Trophoblast cell (in vitro differentiated cells and primary cell): ENCODE data around the gene CACNG7.

Source experiments
- DNase-seq, 2 donors: peaks; one replicate each; pipeline ENCODE4 v3.0.0-alpha.2; 2016
- H2AFZ ChIP-seq: 2 replicates; pipeline ENCODE4 v1.6.1; 2013; ENCODE audit warnings: low read length, moderate library complexity, mild to moderate bottlenecking; ENCODE audit not compliant: insufficient read depth, poor library complexity
- H2AK5ac ChIP-seq: 2 replicates; pipeline ENCODE4 v1.6.1; 2013; ENCODE audit warnings: mild to moderate bottlenecking, low read length
- H2BK120ac ChIP-seq: 2 replicates; pipeline ENCODE4 v1.6.1; 2013; ENCODE audit warnings: low read length, mild to moderate bottlenecking, moderate library complexity; ENCODE audit not compliant: insufficient read depth, poor library complexity
- H2BK12ac ChIP-seq: 2 replicates; pipeline ENCODE4 v1.6.1; 2013; ENCODE audit warnings: mild to moderate bottlenecking, low read length, moderate library complexity
- H2BK5ac ChIP-seq: 2 replicates; pipeline ENCODE4 v1.6.1; 2013; ENCODE audit warnings: low read length, low read depth, moderate library complexity, mild to moderate bottlenecking; ENCODE audit not compliant: poor library complexity
- H3K14ac ChIP-seq: 2 replicates; pipeline ENCODE4 v1.6.1; 2013; ENCODE audit warnings: mild to moderate bottlenecking, low read length
- H3K18ac ChIP-seq: 2 replicates; pipeline ENCODE4 v1.6.1; 2013; ENCODE audit warnings: mild to moderate bottlenecking, low read length
- H3K23ac ChIP-seq: 2 replicates; pipeline ENCODE4 v1.6.1; 2013; ENCODE audit warnings: low read length
- H3K27ac ChIP-seq: 2 replicates; pipeline ENCODE4 v1.5.1; 2013; ENCODE audit warnings: low read depth, mild to moderate bottlenecking, inconsistent platforms, low read length, moderate library complexity
- H3K27me3 ChIP-seq: 2 replicates; pipeline ENCODE4 v1.6.1; 2013; ENCODE audit warnings: inconsistent platforms, mild to moderate bottlenecking, low read length, moderate library complexity; ENCODE audit not compliant: insufficient read depth
- H3K36me3 ChIP-seq, 2 experiments: 1 replicate in 1 of 2; 2 replicates in 1 of 2; pipeline ENCODE4 v1.6.1; 2013; ENCODE audit warnings: low read length in 2 of 2, mild to moderate bottlenecking in 2 of 2, moderate library complexity in 1 of 2; ENCODE audit not compliant: insufficient read depth in 2 of 2, control insufficient read depth in 1 of 2
- H3K4ac ChIP-seq: 2 replicates; pipeline ENCODE4 v1.6.1; 2013; ENCODE audit warnings: low read depth, mild to moderate bottlenecking, low read length, moderate library complexity
- H3K4me1 ChIP-seq, 2 experiments: 1 replicate in 1 of 2; 2 replicates in 1 of 2; pipeline ENCODE4 v1.6.1; 2013; ENCODE audit warnings: low read length in 2 of 2, mild to moderate bottlenecking in 2 of 2, moderate library complexity in 1 of 2; ENCODE audit not compliant: insufficient read depth in 2 of 2, control insufficient read depth in 1 of 2
- H3K4me2 ChIP-seq: 2 replicates; pipeline ENCODE4 v1.6.1; 2013; ENCODE audit warnings: inconsistent platforms, mild to moderate bottlenecking, low read length, moderate library complexity
- H3K4me3 ChIP-seq: 2 replicates; pipeline ENCODE4 v1.5.1; 2013; ENCODE audit warnings: mild to moderate bottlenecking, low read depth, low read length, inconsistent platforms
- H3K79me1 ChIP-seq: one replicate; pipeline ENCODE4 v1.6.1; 2013; ENCODE audit warnings: low read length
- H3K79me2 ChIP-seq: 2 replicates; pipeline ENCODE4 v1.6.1; 2013; ENCODE audit warnings: low read length, mild to moderate bottlenecking; ENCODE audit not compliant: control insufficient read depth, insufficient read depth, poor library complexity
- H3K9ac ChIP-seq: 2 replicates; pipeline ENCODE4 v1.6.1; 2013; ENCODE audit warnings: mild to moderate bottlenecking, low read length
- H3K9me3 ChIP-seq: 2 replicates; pipeline ENCODE4 v1.6.1; 2013; ENCODE audit warnings: low read depth, mild to moderate bottlenecking, control low read depth, inconsistent platforms, low read length; ENCODE audit not compliant: insufficient read depth
- H4K12ac ChIP-seq: 2 replicates; pipeline ENCODE4 v1.6.1; 2013; ENCODE audit warnings: low read depth, mild to moderate bottlenecking, low read length, moderate library complexity
- H4K8ac ChIP-seq: 2 replicates; pipeline ENCODE4 v1.6.1; 2013; ENCODE audit warnings: low read depth, mild to moderate bottlenecking, low read length, moderate library complexity
- H4K91ac ChIP-seq: one replicate; pipeline ENCODE4 v1.6.1; 2013; ENCODE audit warnings: low read depth, mild to moderate bottlenecking, low read length, moderate library complexity
- WGBS: extraction: QIAGEN DNeasy Blood & Tissue Kit; methylation state at CpG from one replicate; pipeline ENCODE4 v1.1.7; 2013; ENCODE audit warnings: missing lambda C conversion rate; ENCODE audit not compliant: insufficient read length, insufficient coverage; ENCODE audit errors: extremely low coverage; 5-methylcytosine and 5-hydroxymethylcytosine counted together

CACNG7 gene

DNA sequence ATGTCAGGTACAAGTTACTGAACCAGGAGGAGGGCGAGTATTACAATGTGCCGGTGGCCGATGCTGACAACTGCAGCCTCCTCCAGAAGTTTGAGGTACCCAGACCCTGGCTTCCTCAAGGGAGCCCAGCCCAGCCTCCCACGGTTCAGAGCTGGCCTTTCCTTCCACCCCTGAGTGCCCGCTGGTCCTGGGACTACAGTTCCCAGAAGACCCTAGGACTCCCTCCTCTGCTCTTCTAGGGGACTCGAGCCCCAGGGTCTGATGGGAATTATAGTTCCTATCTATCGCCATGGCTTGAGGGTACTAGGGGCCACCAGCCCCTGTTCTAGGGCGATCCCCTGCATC lies 16.1 kb upstream of the CACNG7 start:
- H4K8ac ChIP-seq: no peak overlapping the region
- H3K9me3 ChIP-seq: no peaks in the 10 kb centered on the region
- no peak overlapping the region for H3K9ac ChIP-seq
- no peaks in the 10 kb centered on the region for H3K4me1 ChIP-seq
- no peak overlapping the region for H3K4ac ChIP-seq
- no peak for DNase-seq
- H4K12ac ChIP-seq: no peak overlapping the region
- no peaks in the 10 kb centered on the region for H3K36me3 ChIP-seq
- no peak overlapping the region for H3K27ac ChIP-seq
- H2BK12ac ChIP-seq: no peak overlapping the region
- no peaks in the 10 kb centered on the region for H3K27me3 ChIP-seq
- H2BK120ac ChIP-seq: no peak overlapping the region
- H3K79me1 ChIP-seq: no peaks in the 10 kb centered on the region
- no peaks in the 10 kb centered on the region for H3K79me2 ChIP-seq
- no CpG with 5 or more reads among the region's 8 CpGs for WGBS
- no peak overlapping the region for H2BK5ac ChIP-seq
- H2AFZ ChIP-seq: no peak overlapping the region
- H3K4me3 ChIP-seq: no peak overlapping the region
- H4K91ac ChIP-seq: no peak overlapping the region
- no peak overlapping the region for H3K14ac ChIP-seq
- H3K4me2 ChIP-seq: no peak overlapping the region
- no peak overlapping the region for H2AK5ac ChIP-seq
- no peak overlapping the region for H3K23ac ChIP-seq
- H3K18ac ChIP-seq: no peak overlapping the region

GRCh38 chr19:53894707-53895106 lies 14.4 kb upstream of the CACNG7 start:
- H2BK12ac ChIP-seq: no peak overlapping the region
- no peak overlapping the region for H3K18ac ChIP-seq
- no peak overlapping the region for H3K9ac ChIP-seq
- H3K27ac ChIP-seq: no peak overlapping the region
- no peak for DNase-seq
- no peak overlapping the region for H2AK5ac ChIP-seq
- peaks cover 2 to 4% of the 10 kb centered on the region in 2 experiments for H3K4me1 ChIP-seq
- no CpG with 5 or more reads among the region's 9 CpGs for WGBS
- no peaks in the 10 kb centered on the region for H3K79me1 ChIP-seq
- no peaks in the 10 kb centered on the region for H3K27me3 ChIP-seq
- no peak overlapping the region for H3K14ac ChIP-seq
- H3K9me3 ChIP-seq: no peaks in the 10 kb centered on the region
- no peaks in the 10 kb centered on the region for H3K79me2 ChIP-seq
- H4K91ac ChIP-seq: no peak overlapping the region
- no peak overlapping the region for H3K4me3 ChIP-seq
- H2AFZ ChIP-seq: no peak overlapping the region
- no peak overlapping the region for H3K23ac ChIP-seq
- H3K4ac ChIP-seq: no peak overlapping the region
- H2BK5ac ChIP-seq: no peak overlapping the region
- no peak overlapping the region for H4K8ac ChIP-seq
- H3K4me2 ChIP-seq: no peak overlapping the region
- no peak overlapping the region for H4K12ac ChIP-seq
- no peak overlapping the region for H2BK120ac ChIP-seq
- no peaks in the 10 kb centered on the region for H3K36me3 ChIP-seq

DNA sequence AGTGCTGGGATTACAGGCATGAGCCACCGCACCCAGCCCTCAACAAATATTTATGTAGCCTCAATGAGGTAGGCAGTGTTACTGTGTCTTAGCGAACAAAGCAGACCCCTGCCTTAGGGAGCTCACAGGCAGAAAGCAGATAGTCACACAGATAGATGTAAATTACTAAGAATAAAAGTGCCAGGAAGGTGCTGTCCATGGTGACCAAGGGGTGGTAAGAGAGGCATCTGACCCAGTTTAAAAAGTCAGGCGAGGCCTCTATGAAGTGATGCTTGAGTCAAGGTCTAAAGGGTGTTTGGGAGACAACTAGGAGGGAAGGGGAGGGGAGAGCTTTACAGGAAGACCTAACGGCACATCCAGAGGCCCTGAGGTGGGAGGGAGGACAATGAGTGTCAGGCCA lies 12.4 kb upstream of the CACNG7 start:
- no peak overlapping the region for H3K9ac ChIP-seq
- H4K8ac ChIP-seq: no peak overlapping the region
- H2AK5ac ChIP-seq: no peak overlapping the region
- no peak overlapping the region for H2BK12ac ChIP-seq
- H3K27ac ChIP-seq: no peak overlapping the region
- H3K27me3 ChIP-seq: no peaks in the 10 kb centered on the region
- H2BK5ac ChIP-seq: no peak overlapping the region
- H2BK120ac ChIP-seq: no peak overlapping the region
- DNase-seq: no peak
- no peak overlapping the region for H3K23ac ChIP-seq
- no peak overlapping the region for H3K18ac ChIP-seq
- no CpG with 5 or more reads among the region's 4 CpGs for WGBS
- no peak overlapping the region for H2AFZ ChIP-seq
- no peak overlapping the region for H3K4ac ChIP-seq
- H3K9me3 ChIP-seq: no peaks in the 10 kb centered on the region
- H3K36me3 ChIP-seq: no peaks in the 10 kb centered on the region
- H3K14ac ChIP-seq: no peak overlapping the region
- H4K12ac ChIP-seq: no peak overlapping the region
- no peaks in the 10 kb centered on the region for H3K79me2 ChIP-seq
- H4K91ac ChIP-seq: no peak overlapping the region
- H3K4me1 ChIP-seq: peaks cover 2 to 4% of the 10 kb centered on the region in 2 experiments
- H3K4me2 ChIP-seq: no peak overlapping the region
- no peak overlapping the region for H3K4me3 ChIP-seq
- H3K79me1 ChIP-seq: no peaks in the 10 kb centered on the region

GRCh38 chr19:53897459-53897858 lies 11.6 kb upstream of the CACNG7 start:
- H3K9me3 ChIP-seq: no peaks in the 10 kb centered on the region
- H3K79me1 ChIP-seq: no peaks in the 10 kb centered on the region
- H3K23ac ChIP-seq: no peak overlapping the region
- no peak overlapping the region for H2AK5ac ChIP-seq
- no peak overlapping the region for H2BK5ac ChIP-seq
- no peak overlapping the region for H3K9ac ChIP-seq
- no peaks in the 10 kb centered on the region for H3K36me3 ChIP-seq
- H3K4me1 ChIP-seq: peaks cover 2 to 4% of the 10 kb centered on the region in 2 experiments
- no peak overlapping the region for H2BK12ac ChIP-seq
- H4K12ac ChIP-seq: no peak overlapping the region
- H3K14ac ChIP-seq: no peak overlapping the region
- H3K27ac ChIP-seq: no peak overlapping the region
- H3K4me2 ChIP-seq: no peak overlapping the region
- no peak for DNase-seq
- H2AFZ ChIP-seq: no peak overlapping the region
- WGBS: no CpG with 5 or more reads among the region's 4 CpGs
- no peaks in the 10 kb centered on the region for H3K79me2 ChIP-seq
- no peaks in the 10 kb centered on the region for H3K27me3 ChIP-seq
- no peak overlapping the region for H3K18ac ChIP-seq
- no peak overlapping the region for H3K4me3 ChIP-seq
- H4K8ac ChIP-seq: no peak overlapping the region
- H2BK120ac ChIP-seq: no peak overlapping the region
- no peak overlapping the region for H3K4ac ChIP-seq
- H4K91ac ChIP-seq: no peak overlapping the region
